Activated CD4-positive, alpha-beta T cell treated with anti-CD3 and anti-CD28 coated beads, Interleukin-2, amount 10 ng/mL, durations not matched to agents 24 days and 14 days (primary cell): ENCODE results near the gene SYNJ1. TPM values are rescaled to one million over a fixed set of nuclear protein-coding genes. Genes with fewer than 3 reads are reported as not detected.
A peak's percentile ranks its signal among the peaks of the same experiment; 100 is the strongest.
"Not testable (repeated sequence)": the region's sequence is repeated elsewhere in the genome, so short reads cannot be mapped to it uniquely, and the experiment has no call there.

Source experiments
- DNase-seq: peaks from one replicate; pipeline ENCODE4 v3.0.0; 2022
- H3K27ac Mint-ChIP-seq: one replicate; pipeline ENCODE4 v1.8.0; 2022; ENCODE audit warnings: mild to moderate bottlenecking, mixed read lengths
- H3K27me3 Mint-ChIP-seq: one replicate; pipeline ENCODE4 v1.8.0; 2022; ENCODE audit warnings: mixed read lengths
- H3K36me3 Mint-ChIP-seq: one replicate; pipeline ENCODE4 v1.8.0; 2022; ENCODE audit warnings: low read depth, mild to moderate bottlenecking, mixed read lengths
- H3K4me1 Mint-ChIP-seq: one replicate; pipeline ENCODE4 v1.8.0; 2021; ENCODE audit warnings: mixed read lengths
- H3K4me3 Mint-ChIP-seq: one replicate; pipeline ENCODE4 v1.8.0; 2022; ENCODE audit warnings: mild to moderate bottlenecking, moderate library complexity, mixed read lengths
- H3K9me3 Mint-ChIP-seq: one replicate; pipeline ENCODE4 v1.8.0; 2021; ENCODE audit warnings: mixed read lengths
- intact Hi-C: fragments of 100-400 bp; cut with micrococcal nuclease; formaldehyde crosslinking; loops from one replicate; pipeline ENCODE4 v1.15.1; 2023
- total RNA-seq: library from RNA; stranded (reverse); gene quantifications from 2 replicates; pipeline ENCODE4 v1.2.3, GENCODE V29; 2022

The SYNJ1 gene, protein sequence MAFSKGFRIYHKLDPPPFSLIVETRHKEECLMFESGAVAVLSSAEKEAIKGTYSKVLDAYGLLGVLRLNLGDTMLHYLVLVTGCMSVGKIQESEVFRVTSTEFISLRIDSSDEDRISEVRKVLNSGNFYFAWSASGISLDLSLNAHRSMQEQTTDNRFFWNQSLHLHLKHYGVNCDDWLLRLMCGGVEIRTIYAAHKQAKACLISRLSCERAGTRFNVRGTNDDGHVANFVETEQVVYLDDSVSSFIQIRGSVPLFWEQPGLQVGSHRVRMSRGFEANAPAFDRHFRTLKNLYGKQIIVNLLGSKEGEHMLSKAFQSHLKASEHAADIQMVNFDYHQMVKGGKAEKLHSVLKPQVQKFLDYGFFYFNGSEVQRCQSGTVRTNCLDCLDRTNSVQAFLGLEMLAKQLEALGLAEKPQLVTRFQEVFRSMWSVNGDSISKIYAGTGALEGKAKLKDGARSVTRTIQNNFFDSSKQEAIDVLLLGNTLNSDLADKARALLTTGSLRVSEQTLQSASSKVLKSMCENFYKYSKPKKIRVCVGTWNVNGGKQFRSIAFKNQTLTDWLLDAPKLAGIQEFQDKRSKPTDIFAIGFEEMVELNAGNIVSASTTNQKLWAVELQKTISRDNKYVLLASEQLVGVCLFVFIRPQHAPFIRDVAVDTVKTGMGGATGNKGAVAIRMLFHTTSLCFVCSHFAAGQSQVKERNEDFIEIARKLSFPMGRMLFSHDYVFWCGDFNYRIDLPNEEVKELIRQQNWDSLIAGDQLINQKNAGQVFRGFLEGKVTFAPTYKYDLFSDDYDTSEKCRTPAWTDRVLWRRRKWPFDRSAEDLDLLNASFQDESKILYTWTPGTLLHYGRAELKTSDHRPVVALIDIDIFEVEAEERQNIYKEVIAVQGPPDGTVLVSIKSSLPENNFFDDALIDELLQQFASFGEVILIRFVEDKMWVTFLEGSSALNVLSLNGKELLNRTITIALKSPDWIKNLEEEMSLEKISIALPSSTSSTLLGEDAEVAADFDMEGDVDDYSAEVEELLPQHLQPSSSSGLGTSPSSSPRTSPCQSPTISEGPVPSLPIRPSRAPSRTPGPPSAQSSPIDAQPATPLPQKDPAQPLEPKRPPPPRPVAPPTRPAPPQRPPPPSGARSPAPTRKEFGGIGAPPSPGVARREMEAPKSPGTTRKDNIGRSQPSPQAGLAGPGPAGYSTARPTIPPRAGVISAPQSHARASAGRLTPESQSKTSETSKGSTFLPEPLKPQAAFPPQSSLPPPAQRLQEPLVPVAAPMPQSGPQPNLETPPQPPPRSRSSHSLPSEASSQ (N-terminal part only)
- total RNA-seq = 11.3 and 12.6 TPM in 2 replicates

GRCh38 chr21:32727687-32728455 is at the start of gene SYNJ1:
SYNJ1 (minus strand) TSS chr21:32728013; CDS start chr21:32726895, 1,118 bp downstream.
- peak; percentile 98 for DNase-seq
- peaks cover 30% of the 10 kb centered on the region for H3K4me1 Mint-ChIP-seq
- H3K27ac Mint-ChIP-seq = peak within 1 kb of the TSS; percentile 93
- H3K9me3 Mint-ChIP-seq = no peaks in the 10 kb centered on the region
- intact Hi-C loops = loop anchor here (1.0 to 5.0 kb wide), 8 partner anchors 15 to 915 kb away; partner anchors contain the start of genes CFAP298, EVA1C, ITSN1 and PAXBP1
- H3K36me3 Mint-ChIP-seq = peaks cover 11% of the 10 kb centered on the region
- no peaks in the 10 kb centered on the region for H3K27me3 Mint-ChIP-seq
- peak within 1 kb of the TSS; percentile 90 for H3K4me3 Mint-ChIP-seq

DNA sequence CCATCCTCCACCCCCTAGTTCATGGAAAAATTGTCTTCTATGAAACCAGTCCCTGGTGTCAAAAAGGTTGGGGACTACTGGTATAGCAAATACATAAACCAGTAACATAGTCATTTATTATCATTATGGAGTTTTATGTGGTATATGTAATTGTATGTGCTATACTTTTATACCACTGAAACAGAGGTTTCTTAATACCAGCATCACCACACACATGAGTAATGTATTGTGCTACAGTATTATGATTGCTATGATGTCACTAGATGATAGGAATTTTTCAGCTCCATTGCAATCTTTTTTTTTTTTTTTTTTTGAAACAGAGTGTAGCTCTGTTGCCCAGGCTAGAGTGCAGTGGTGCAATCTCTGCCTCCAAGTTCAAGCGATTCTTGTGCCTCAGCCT is 49.5 kb upstream of the SYNJ1 start:
- DNase-seq = no peak
- Mint-ChIP-seq H3K36me3 (peaks cover 3% of the 10 kb centered on the region), H3K4me3 (no peak overlapping the region), H3K9me3 (no peaks in the 10 kb centered on the region), H3K27ac (no peak overlapping the region), H3K4me1 (peaks cover 10% of the 10 kb centered on the region), H3K27me3 (no peaks in the 10 kb centered on the region)
- intact Hi-C loops = loop anchor here (10.0 kb wide), 1 partner anchor 708 kb away; no protein-coding TSS in a partner anchor

DNA sequence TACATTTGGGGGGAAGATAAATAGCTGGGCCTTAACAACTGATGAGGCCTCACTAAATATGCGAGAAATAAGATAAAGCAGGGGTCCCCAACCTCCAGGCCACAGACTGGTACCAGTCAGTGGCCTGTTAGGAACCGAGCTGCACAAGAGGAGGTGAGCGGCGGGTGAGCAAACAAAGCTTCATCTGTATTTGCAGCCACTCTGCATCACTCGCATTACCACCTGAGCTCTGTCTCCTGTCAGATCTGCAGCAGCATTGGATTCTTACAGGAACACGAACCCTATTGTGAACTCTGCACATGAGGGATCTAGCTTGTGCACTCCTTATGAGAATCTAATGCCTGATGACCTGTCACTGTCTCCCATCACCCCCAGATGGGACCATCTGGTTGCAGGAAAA is 48.9 kb upstream of the SYNJ1 start:
- peaks cover 3% of the 10 kb centered on the region for H3K36me3 Mint-ChIP-seq
- intact Hi-C loops = loop anchor here (10.0 kb wide), 1 partner anchor 708 kb away; no protein-coding TSS in a partner anchor
- no peak overlapping the region for H3K27ac Mint-ChIP-seq

GRCh38 chr21:32773048-32773344 is 45.2 kb upstream of the SYNJ1 start:
- Mint-ChIP-seq H3K4me3 (peak overlapping the region; percentile 90), H3K4me1 (peaks cover 34% of the 10 kb centered on the region), H3K27ac (peak overlapping the region; percentile 99), H3K36me3 (peaks cover 26% of the 10 kb centered on the region)
- not testable (repeated sequence) for H3K27me3 Mint-ChIP-seq, DNase-seq, H3K9me3 Mint-ChIP-seq
- intact Hi-C loops = loop anchor here (10.0 kb wide), 1 partner anchor 712 kb away; no protein-coding TSS in a partner anchor

More for the DNA sequence above, 48.9 kb upstream of the SYNJ1 start:
- no peak overlapping the region for H3K4me3 Mint-ChIP-seq
- no peaks in the 10 kb centered on the region for H3K9me3 Mint-ChIP-seq
- peaks cover 13% of the 10 kb centered on the region for H3K4me1 Mint-ChIP-seq
- DNase-seq = no peak
- H3K27me3 Mint-ChIP-seq = peaks cover under 1% of the 10 kb centered on the region

DNA sequence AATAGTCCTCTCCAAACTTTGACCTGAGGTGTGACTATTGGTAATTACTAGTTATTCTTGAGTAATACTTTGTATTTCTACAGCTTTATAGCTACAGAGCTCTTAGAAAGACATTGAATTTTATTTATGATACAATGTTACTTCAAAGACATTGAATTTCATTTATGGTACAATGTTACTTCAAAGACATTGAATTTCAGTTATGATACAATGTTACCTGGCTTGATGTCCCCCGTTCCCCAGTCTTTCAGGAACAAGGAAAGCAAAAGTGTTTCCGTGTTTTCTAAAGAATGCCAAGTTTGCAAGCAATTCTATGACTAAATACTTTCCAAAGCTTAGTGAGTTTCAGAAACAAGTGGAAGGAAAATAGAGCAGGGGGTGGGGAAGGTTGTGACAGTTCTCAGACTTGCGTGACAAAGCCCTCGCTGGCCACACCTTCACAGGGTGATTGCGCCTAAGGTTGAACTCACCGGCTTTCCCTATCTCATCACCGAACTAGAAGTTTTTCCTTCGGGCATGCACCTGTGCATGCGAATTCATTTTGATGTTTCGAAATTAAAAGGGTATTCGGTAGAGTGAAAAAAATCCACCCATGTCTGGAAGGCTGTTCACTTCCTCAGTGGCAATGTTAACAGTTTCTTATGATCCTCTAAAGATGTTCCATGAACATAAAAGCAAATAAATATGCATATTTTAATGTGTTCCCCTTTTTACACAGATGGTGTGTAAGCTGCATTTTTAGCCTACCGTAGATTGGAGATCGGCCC is 44.7 kb upstream of the SYNJ1 start:
- DNase-seq = peak; percentile 87
- Mint-ChIP-seq H3K9me3 (peaks cover 3% of the 10 kb centered on the region), H3K27me3 (peaks cover 3% of the 10 kb centered on the region), H3K27ac (peak overlapping the region; percentile 99), H3K36me3 (peaks cover 31% of the 10 kb centered on the region), H3K4me3 (peak overlapping the region; percentile 90), H3K4me1 (peaks cover 38% of the 10 kb centered on the region)
- intact Hi-C loops = loop anchor here (10.0 kb wide), 1 partner anchor 712 kb away; no protein-coding TSS in a partner anchor

DNA sequence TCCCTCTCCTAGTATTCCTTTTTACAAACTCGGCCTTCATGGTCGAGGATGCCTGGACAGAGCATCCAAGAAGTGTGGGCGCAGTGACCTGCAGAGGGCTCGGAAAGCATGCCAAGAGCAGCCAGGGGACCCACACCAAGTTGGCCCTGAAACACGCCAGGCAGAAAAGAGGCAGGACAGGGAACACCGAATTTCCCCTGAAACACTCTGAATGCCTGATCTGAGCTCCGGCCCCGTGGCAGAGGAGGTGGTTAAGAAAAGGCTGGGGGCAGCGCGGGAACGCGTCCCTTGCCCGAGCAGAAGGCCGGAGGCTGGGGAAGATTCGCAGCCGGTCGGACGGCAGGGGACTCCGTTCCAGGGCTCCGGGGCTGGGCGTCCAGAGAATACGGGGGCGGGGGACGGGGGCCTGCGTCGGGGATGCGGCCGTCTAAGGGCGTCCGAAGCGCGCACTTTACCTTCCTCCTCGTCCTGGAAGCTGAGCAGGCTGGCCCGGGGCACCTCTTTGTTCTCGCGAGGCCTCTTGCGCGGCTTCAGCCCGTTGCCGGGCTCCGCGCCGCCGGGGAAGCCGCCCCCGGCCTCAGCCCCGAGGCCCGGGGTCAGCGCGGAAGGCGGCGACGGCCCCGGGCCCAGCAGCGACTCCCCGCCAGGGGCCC is 43.2 kb upstream of the SYNJ1 start:
- Mint-ChIP-seq H3K27me3 (peaks cover 3% of the 10 kb centered on the region), H3K9me3 (peaks cover 3% of the 10 kb centered on the region), H3K4me1 (peaks cover 46% of the 10 kb centered on the region), H3K4me3 (peak overlapping the region; percentile 99), H3K27ac (peak overlapping the region; percentile 92), H3K36me3 (peaks cover 45% of the 10 kb centered on the region)
- intact Hi-C loops = loop anchor here (1.0 to 10.0 kb wide), 4 partner anchors 20 to 714 kb away; partner anchors contain the start of genes CFAP298 and SYNJ1
- DNase-seq = peak; percentile 88

- Mint-ChIP-seq H3K4me3 (peak overlapping the region; percentile 99), H3K36me3 (peaks cover 60% of the 10 kb centered on the region), H3K27me3 (peaks cover 3% of the 10 kb centered on the region), H3K4me1 (peaks cover 54% of the 10 kb centered on the region), H3K27ac (no peak overlapping the region), H3K9me3 (peaks cover 3% of the 10 kb centered on the region)
- DNase-seq = no peak
- intact Hi-C loops = no loop called here
These were observed 40.7 kb upstream of the SYNJ1 start for GRCh38 chr21:32768530-32768929.

DNA sequence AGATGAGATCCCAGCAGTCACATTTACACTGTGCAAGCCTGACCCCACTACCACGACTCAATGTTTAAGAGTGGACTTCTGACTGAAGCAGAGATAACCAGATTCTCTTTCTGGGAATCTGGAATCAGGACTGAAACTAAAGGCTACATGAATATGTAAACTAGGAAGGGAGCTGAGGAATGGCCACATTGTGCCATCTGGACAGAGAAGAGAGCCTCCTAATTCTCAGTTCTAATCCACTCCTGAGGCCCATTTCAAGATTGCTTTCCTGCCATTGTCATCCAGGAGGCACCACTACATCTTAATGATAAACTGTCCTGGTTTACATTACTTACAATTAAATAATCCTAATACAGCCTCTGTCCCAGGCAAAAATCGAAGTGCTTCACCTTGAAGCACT is 37.2 kb upstream of the SYNJ1 start:
- H3K27me3 Mint-ChIP-seq = no peaks in the 10 kb centered on the region
- peaks cover 38% of the 10 kb centered on the region for H3K4me1 Mint-ChIP-seq
- peaks cover 3% of the 10 kb centered on the region for H3K9me3 Mint-ChIP-seq
- peaks cover 76% of the 10 kb centered on the region for H3K36me3 Mint-ChIP-seq
- intact Hi-C loops = no loop called here
- no peak for DNase-seq
- H3K4me3 Mint-ChIP-seq = no peak overlapping the region
- H3K27ac Mint-ChIP-seq = no peak overlapping the region

DNA sequence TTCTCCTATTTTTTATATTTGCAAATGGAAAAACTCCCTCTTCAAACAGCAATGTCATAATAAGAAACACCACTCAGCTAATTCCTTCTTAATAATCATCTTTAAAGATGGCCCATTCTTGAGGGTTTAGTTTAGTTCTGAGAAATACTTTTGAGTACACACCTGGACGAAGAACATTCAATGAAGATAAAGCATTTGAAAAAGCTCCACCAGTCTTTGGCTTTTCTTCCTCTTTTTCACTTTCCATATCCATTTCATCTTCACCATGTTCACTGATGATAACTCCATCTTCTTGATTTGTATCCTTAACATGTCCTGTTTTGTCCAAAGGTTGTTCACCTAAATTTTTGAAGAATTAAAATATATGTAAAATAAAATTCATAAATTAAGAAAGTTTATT is 36.4 kb upstream of the SYNJ1 start:
- Mint-ChIP-seq H3K27ac (no peak overlapping the region), H3K4me3 (no peak overlapping the region), H3K4me1 (peaks cover 32% of the 10 kb centered on the region), H3K9me3 (peaks cover 3% of the 10 kb centered on the region), H3K36me3 (peaks cover 78% of the 10 kb centered on the region), H3K27me3 (no peaks in the 10 kb centered on the region)
- DNase-seq = no peak
- intact Hi-C loops = no loop called here

DNA sequence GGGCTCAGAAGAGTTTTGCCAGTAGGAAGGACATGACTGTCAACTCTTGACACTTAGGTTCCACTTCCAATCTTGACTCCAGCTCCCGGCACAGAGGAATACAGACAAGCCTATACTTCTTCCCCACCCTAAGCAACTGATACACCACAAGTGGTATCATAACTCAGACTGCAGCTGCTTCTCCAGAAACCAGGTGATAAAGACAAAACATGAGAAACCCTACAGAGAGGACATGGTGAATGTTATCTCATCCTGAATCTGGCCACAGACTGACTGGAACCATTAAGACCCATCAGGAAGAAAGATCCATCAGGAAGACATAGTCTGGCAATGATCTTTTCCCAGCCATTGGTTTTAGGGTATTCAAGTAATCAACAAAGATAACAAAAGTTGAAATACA is 30.0 kb upstream of the SYNJ1 start:
- DNase-seq = no peak
- Mint-ChIP-seq H3K36me3 (peaks cover 67% of the 10 kb centered on the region), H3K4me3 (no peak overlapping the region), H3K4me1 (peaks cover 15% of the 10 kb centered on the region), H3K9me3 (no peaks in the 10 kb centered on the region), H3K27ac (no peak overlapping the region), H3K27me3 (no peaks in the 10 kb centered on the region)
- intact Hi-C loops = no loop called here

GRCh38 chr21:32756096-32756495 is 28.3 kb upstream of the SYNJ1 start:
- no peak for DNase-seq
- Mint-ChIP-seq H3K27me3 (no peaks in the 10 kb centered on the region), H3K27ac (no peak overlapping the region), H3K4me3 (no peak overlapping the region), H3K9me3 (no peaks in the 10 kb centered on the region), H3K36me3 (peaks cover 70% of the 10 kb centered on the region), H3K4me1 (peaks cover 15% of the 10 kb centered on the region)
- intact Hi-C loops = no loop called here
